Measurements from ENCODE around the gene CEP83.

DNA sequence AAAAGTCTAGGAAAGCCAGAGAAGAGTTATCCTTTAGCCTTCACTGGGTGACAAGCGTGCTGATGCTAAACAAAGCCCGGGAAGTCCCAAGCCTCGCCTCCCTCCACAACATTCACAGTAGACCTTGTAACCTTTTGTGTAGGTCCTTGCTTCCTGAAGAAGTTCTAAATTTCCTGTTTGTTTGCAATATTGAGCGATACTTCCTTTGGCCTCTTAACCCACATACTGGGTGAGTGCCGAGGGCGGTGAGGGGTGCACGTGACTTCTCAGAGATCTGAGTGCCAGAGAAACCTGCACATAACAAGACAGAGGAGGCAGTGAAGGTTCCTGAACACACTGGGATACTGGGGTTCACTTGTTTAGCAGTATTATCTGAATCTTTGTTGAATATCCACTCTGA lies 177.0 kb downstream of the CEP83 start:
- no peak for TF ChIP-seq MTF1 (CRISPR knock-in tag; IDR thresholded peaks at IDR 0.05; ENCODE audit: borderline replicate concordance)
- no peak for TF ChIP-seq E2F3 (CRISPR knock-in tag; IDR thresholded peaks at IDR 0.05)
- no peak for TF ChIP-seq IFI16 (CRISPR knock-in tag; IDR thresholded peaks at IDR 0.05)
- TF ChIP-seq, protein P1, sequence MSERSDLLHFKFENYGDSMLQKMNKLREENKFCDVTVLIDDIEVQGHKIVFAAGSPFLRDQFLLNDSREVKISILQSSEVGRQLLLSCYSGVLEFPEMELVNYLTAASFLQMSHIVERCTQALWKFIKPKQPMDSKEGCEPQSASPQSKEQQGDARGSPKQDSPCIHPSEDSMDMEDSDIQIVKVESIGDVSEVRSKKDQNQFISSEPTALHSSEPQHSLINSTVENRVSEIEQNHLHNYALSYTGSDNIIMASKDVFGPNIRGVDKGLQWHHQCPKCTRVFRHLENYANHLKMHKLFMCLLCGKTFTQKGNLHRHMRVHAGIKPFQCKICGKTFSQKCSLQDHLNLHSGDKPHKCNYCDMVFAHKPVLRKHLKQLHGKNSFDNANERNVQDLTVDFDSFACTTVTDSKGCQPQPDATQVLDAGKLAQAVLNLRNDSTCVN (CRISPR knock-in tag; IDR thresholded peaks at IDR 0.05) = no peak
- TF ChIP-seq SP1 (CRISPR knock-in tag; IDR thresholded peaks at IDR 0.05) = no peak
- no peak for TF ChIP-seq RFX1 (IDR thresholded peaks at IDR 0.05)
- no peak for TF ChIP-seq ATF1 (CRISPR knock-in tag; IDR thresholded peaks at IDR 0.05)
- TF ChIP-seq ATF1 (tag; IDR thresholded peaks at IDR 0.05) = no peak
- no peak for TF ChIP-seq POLR2AphosphoS5 (IDR thresholded peaks at IDR 0.05; ENCODE audit: control insufficient read depth, insufficient read depth, low read depth, low read length)
- no peak for TF ChIP-seq KAT2B (IDR thresholded peaks at IDR 0.05; ENCODE audit: low read depth, low read length)
- TF ChIP-seq EZH2 (IDR thresholded peaks at IDR 0.05; ENCODE audit: borderline replicate concordance, low read depth, low read length) = no peak
- TF ChIP-seq TAF1 (IDR thresholded peaks at IDR 0.05; ENCODE audit: control insufficient read depth, extremely low read depth, insufficient read depth, low read length, severe bottlenecking) = no peak
- TF ChIP-seq MAZ (CRISPR knock-in tag; conservative IDR thresholded peaks at IDR 0.05 in 1 of 2, IDR thresholded peaks at IDR 0.05 in 1 of 2) = no peak

Data from K562 (cell line).